ENCODE measurements around the gene ZDHHC20.

ZDHHC20 gene

GRCh38 chr13:21326155-21327031 is 132.7 kb downstream of the ZDHHC20 start:
- TF ChIP-seq, protein P1, sequence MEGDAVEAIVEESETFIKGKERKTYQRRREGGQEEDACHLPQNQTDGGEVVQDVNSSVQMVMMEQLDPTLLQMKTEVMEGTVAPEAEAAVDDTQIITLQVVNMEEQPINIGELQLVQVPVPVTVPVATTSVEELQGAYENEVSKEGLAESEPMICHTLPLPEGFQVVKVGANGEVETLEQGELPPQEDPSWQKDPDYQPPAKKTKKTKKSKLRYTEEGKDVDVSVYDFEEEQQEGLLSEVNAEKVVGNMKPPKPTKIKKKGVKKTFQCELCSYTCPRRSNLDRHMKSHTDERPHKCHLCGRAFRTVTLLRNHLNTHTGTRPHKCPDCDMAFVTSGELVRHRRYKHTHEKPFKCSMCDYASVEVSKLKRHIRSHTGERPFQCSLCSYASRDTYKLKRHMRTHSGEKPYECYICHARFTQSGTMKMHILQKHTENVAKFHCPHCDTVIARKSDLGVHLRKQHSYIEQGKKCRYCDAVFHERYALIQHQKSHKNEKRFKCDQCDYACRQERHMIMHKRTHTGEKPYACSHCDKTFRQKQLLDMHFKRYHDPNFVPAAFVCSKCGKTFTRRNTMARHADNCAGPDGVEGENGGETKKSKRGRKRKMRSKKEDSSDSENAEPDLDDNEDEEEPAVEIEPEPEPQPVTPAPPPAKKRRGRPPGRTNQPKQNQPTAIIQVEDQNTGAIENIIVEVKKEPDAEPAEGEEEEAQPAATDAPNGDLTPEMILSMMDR (IDR thresholded peaks at IDR 0.05), result no peak

DNA sequence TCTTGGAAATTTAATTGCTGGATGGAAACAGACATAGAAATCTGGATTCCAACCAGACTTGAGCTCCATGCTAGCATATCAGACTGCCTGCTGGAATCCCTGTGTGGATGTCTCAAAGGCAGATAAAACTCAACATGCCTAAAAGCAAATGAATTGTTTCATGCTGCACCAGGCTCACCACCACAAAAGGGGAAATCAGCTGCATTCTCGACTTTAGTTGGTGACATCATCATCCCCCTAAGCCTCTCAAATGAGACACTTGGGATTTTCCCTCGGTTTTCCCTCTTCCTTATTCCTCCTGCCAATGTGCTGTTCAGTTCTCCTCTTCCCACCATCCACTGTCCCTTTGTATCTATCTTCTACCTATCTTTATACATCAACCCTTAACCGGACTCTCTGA is 134.3 kb downstream of the ZDHHC20 start:
- TF ChIP-seq, protein P1 (IDR thresholded peaks at IDR 0.05), result no peak

DNA sequence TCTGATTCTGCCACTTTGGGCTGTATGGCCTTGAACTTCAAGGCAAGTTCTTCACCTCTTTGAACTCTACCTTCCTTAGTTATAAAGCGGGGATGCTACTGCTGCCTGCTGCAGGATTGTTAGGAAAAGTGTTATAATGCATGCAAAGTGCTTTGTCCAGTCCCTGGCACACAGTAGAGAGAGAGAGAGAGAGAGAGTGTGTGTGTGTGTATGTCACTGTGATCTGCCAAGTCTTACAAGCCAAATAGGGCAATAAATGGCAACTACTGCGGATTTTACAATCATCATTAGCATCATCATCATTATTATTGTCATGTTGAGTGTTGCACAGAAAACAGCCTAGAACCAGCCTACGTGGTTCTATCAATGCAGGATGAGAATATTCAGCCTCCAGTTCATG is 136.1 kb downstream of the ZDHHC20 start:
- TF ChIP-seq, protein P1 (IDR thresholded peaks at IDR 0.05), result no peak

Data from LNCAP (cell line).